HG03378 (cell line): ENCODE measurements around the gene ANXA2.

Source experiments
- ATAC-seq: cut with Tn5 transposase; IDR thresholded peaks from one replicate; pipeline ENCODE4 v1.9.1; 2021; ENCODE audit warnings: mild to moderate bottlenecking, moderate library complexity; ENCODE audit not compliant: unreplicated experiment

The ANXA2 gene

GRCh38 chr15:60315878-60316277, 81.9 kb downstream of the ANXA2 start:
- ATAC-seq: no peak

DNA sequence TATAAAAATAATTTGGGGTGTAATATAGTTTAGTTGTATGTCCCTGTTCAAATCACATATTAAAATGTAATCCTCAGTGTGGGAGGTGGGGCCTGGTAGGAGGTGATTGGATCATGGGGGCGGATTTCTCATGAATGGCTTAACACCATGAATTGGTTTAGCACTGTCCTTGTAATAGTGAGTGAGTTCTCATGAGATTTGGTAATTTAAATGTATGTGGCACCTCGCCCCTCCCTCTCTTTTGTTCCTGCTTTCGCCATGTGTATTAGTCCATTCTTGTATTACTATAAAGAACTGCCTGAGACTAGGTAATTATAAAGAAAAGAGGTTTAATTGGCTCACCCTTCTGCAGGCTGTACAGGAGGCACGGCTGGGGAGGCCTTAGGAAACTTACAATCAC, 83.9 kb downstream of the ANXA2 start:
- no peak for ATAC-seq

- no peak for ATAC-seq
Observed at GRCh38 chr15:60307034-60307433, 90.8 kb downstream of the ANXA2 start.

- ATAC-seq: no peak
Observed at GRCh38 chr15:60301024-60301423, 96.8 kb downstream of the ANXA2 start.

- ATAC-seq: no peak
Observed at GRCh38 chr15:60299452-60300047, 98.2 kb downstream of the ANXA2 start.
